Peyer's patch (tissue), 4 donors: Measurements from ENCODE around the gene GFAP. TPM values are rescaled to one million over a fixed set of nuclear protein-coding genes. Genes with fewer than 3 reads are reported as not detected.
A peak's percentile ranks its signal among the peaks of the same experiment; 100 is the strongest.

ENCODE experiments used
- DNase-seq, 3 donors: peaks; one replicate each; pipeline ENCODE4 v3.0.0-alpha.2; 2017 to 2019
- H3K27ac ChIP-seq, 4 donors: fragments of 200-600 bp; sonication (generic); one replicate each; pipeline ENCODE4 v1.5.1; 2016 to 2019
- H3K27me3 ChIP-seq, 2 donors: fragments of 200-600 bp; sonication (generic); one replicate each; pipeline ENCODE4 v1.5.1; 2019
- H3K36me3 ChIP-seq, 3 donors: fragments of 200-600 bp; sonication (generic); one replicate each; pipeline ENCODE4 v1.5.1; 2016 to 2019
- H3K4me1 ChIP-seq, 4 donors: fragments of 200-600 bp; sonication (generic); one replicate each; pipeline ENCODE4 v1.5.1; 2016 to 2019
- H3K4me3 ChIP-seq, 4 donors: fragments of 200-600 bp; sonication (generic); 1 replicate in 3 of 4; 2 replicates in 1 of 4; pipeline ENCODE4 v1.5.1; 2016 to 2019; ENCODE audit warnings: mild to moderate bottlenecking in 1 of 4
- H3K9me3 ChIP-seq, 4 donors: fragments of 200-600 bp; sonication (generic); one replicate each; pipeline ENCODE4 v1.5.1; 2016 to 2019; ENCODE audit warnings: mild to moderate bottlenecking in 1 of 4
- POLR2A ChIP-seq, 2 donors: fragments of 450-650 bp; IDR thresholded peaks; one replicate each; pipeline ENCODE4 v1.5.1; 2017; ENCODE audit warnings: antibody characterized with exemption in 2 of 2, mild to moderate bottlenecking in 2 of 2, moderate library complexity in 2 of 2
- total RNA-seq, 4 donors: library from RNA; depleted of rRNA; stranded (reverse); fragments of >200 nt; gene quantifications; one replicate each; pipeline ENCODE4 v1.1.0, GENCODE V29; 2016
- TF ChIP-seq, protein P1 (sequence below), 6 experiments: fragments of 450-650 bp in 4 of 6; fragments of 200-600 bp in 2 of 6; sonication (generic) in 1 of 6; IDR thresholded peaks; one replicate each; pipeline ENCODE4 v1.5.1; 2017 to 2019; ENCODE audit warnings: antibody characterized with exemption in 6 of 6, mild to moderate bottlenecking in 3 of 6, moderate library complexity in 1 of 6

GFAP gene
- total RNA-seq, 4 donors from 2014 or later: not detected

DNA sequence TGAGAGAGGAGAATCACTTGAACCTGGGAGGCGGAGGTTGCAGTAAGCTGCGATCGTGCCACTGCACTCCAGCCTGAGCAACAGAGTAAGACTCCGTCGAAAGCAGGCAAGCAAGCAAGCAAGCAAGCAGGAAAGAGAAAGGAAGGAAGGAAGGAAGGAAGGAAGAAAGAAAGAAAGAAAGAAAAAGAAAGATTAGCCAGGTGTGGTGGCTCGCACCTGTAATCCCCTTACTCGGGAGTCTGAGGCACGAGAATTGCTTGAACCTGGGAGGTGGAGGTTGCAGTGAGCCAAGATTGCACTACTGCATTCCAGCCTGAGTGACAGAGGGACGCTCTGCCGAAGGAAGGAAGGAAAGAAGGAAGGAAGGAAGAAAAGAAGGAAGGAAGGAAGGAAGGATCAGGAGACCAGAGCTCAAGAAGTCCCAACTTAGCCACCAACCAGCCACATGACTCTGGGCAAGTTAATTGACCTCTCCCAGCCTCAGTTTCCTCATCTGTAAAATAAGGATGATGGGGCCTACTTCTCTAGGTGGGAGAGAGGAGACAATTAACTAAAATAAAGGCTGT lies 6.5 kb downstream of the GFAP start:
- H3K27me3 ChIP-seq: no peaks in the 10 kb centered on the region
- H3K9me3 ChIP-seq: no peaks in the 10 kb centered on the region
- DNase-seq: no peak
- H3K36me3 ChIP-seq: no peaks in the 10 kb centered on the region
- TF ChIP-seq, protein P1, sequence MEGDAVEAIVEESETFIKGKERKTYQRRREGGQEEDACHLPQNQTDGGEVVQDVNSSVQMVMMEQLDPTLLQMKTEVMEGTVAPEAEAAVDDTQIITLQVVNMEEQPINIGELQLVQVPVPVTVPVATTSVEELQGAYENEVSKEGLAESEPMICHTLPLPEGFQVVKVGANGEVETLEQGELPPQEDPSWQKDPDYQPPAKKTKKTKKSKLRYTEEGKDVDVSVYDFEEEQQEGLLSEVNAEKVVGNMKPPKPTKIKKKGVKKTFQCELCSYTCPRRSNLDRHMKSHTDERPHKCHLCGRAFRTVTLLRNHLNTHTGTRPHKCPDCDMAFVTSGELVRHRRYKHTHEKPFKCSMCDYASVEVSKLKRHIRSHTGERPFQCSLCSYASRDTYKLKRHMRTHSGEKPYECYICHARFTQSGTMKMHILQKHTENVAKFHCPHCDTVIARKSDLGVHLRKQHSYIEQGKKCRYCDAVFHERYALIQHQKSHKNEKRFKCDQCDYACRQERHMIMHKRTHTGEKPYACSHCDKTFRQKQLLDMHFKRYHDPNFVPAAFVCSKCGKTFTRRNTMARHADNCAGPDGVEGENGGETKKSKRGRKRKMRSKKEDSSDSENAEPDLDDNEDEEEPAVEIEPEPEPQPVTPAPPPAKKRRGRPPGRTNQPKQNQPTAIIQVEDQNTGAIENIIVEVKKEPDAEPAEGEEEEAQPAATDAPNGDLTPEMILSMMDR (IDR thresholded peaks at IDR 0.05): no peak
- no peak for TF ChIP-seq POLR2A (IDR thresholded peaks at IDR 0.05)
- H3K4me3 ChIP-seq: no peak overlapping the region
- H3K27ac ChIP-seq: no peak overlapping the region
- peaks cover 0 to 15% (median 7%) of the 10 kb centered on the region in 4 donors for H3K4me1 ChIP-seq

DNA sequence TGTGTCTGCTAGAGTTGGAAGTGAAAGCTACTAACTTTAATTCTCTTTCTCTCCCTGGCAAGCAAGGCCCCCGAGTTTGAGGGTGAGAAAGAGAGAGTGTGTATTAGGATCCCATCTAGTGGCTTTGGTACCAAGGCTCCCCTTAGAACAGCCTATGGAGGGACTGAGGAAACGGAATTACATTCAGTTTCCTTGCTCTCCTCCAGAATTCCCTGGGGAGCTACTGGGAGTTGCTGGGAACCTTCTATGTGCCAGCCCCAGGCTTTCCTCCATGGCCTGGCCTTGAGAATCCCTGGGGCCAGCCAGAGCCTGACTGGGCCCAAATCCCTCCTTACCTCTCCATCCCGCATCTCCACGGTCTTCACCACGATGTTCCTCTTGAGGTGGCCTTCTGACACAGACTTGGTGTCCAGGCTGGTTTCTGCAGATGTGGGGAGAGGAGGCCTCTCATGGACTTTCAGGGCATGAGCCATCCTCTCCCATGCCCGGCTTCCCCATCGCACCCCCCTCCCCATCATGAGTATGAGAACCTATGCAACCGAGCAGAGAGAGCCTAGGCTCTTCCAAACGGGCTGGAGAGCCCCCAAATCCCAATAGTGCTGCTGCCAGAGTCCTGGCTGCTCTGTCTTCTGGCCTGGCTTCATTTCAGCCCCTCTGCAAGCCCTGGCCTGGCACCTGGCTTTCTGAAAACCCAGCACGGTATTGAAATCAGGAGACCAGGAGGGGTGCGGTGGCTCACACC lies 7.4 kb downstream of the GFAP start:
- DNase-seq: no peak
- no peaks in the 10 kb centered on the region for H3K27me3 ChIP-seq
- TF ChIP-seq, protein P1 (IDR thresholded peaks at IDR 0.05): no peak
- TF ChIP-seq POLR2A (IDR thresholded peaks at IDR 0.05): no peak
- H3K9me3 ChIP-seq: no peaks in the 10 kb centered on the region
- H3K27ac ChIP-seq: no peak overlapping the region
- H3K4me3 ChIP-seq: no peak overlapping the region
- H3K36me3 ChIP-seq: no peaks in the 10 kb centered on the region
- peaks cover 0 to 15% (median 7%) of the 10 kb centered on the region in 4 donors for H3K4me1 ChIP-seq

DNA sequence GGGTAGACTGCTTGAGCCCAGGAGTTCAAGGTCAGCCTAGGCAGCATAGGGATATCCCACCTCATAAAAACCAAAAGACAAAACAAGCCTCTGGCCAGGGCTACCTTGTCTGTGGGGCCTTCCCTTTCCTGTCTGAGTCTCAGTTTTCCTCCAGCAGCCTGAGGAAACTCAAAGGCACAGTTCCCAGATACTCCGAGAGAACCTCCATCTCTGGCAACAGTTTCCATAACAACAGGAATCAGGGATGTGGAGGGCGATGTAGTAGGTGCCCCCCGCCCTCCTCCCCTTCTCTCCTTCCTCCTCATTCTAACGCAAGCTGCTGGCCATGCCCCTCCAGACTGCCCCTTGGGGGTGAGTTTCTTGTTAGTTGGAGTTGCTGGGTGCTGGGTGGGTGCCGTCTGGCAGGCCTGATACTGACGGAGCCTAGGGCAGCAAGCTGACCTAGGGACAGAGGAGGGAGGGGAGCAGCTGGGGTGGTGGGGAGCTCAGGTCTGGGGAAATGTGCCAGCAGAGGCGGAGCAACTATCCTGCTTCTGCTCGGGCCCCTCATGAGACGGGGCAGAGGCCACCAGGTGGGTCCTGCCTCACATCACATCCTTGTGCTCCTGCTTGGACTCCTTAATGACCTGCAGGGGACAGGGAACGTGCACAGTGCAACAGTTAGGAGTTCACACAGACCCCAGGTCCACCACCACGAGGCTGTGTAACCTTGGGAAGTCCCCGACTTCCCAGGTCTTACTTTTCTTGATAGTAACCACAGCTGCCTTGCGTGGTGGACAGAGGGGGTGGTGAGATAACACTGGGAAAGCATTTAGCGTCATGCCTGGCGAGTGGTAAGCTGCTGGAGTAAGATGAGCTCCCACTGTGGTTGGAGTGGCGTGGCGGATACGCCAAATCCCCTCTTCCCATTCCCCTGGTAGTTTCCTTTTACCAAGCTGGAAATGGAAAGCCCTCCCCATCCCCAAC lies 8.3 kb downstream of the GFAP start:
- H3K4me3 ChIP-seq: no peak overlapping the region
- no peak for DNase-seq
- H3K27ac ChIP-seq: no peak overlapping the region
- no peaks in the 10 kb centered on the region for H3K27me3 ChIP-seq
- no peak for TF ChIP-seq POLR2A (IDR thresholded peaks at IDR 0.05)
- TF ChIP-seq, protein P1 (IDR thresholded peaks at IDR 0.05): no peak
- H3K9me3 ChIP-seq: no peaks in the 10 kb centered on the region
- H3K4me1 ChIP-seq: peaks cover 0 to 15% (median 7%) of the 10 kb centered on the region in 4 donors
- H3K36me3 ChIP-seq: no peaks in the 10 kb centered on the region

DNA sequence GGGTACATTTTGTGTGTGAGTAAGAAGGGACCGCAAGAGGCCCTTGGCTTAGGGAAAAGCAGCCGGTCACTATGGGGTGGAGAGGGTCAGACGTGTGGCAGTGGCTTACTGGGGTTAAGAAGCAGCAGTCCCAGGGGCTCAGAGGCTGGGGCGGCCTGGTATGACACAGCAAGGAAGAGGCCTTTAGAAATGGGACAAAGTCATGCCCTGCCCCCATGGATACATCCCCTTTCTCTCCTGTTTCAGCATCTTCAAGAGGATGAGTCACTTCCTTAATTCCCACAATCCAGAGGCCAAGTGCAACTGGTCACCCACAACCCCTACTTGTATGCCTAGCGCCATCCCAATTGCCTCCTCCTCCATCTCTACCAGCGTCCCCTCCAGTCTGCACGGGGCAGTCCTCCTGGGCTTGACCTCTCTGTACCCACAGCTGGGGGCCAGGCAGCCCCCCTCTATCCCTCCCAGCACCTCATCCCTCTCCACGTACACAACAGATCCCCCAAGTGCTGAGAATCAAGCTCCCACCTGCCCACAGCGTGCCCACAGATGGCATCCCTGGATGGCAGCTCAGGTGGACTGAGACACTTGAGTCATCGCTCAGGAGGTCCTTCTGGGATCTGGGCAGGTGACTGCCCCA lies 9.2 kb downstream of the GFAP start:
- H3K36me3 ChIP-seq: no peaks in the 10 kb centered on the region
- no peaks in the 10 kb centered on the region for H3K9me3 ChIP-seq
- peak in 1 of 3 donors; percentile 45 for DNase-seq
- TF ChIP-seq POLR2A (IDR thresholded peaks at IDR 0.05): no peak
- TF ChIP-seq, protein P1 (IDR thresholded peaks at IDR 0.05): no peak
- H3K4me3 ChIP-seq: no peak overlapping the region
- H3K4me1 ChIP-seq: peaks cover 0 to 11% (median 4%) of the 10 kb centered on the region in 4 donors
- H3K27ac ChIP-seq: peak overlapping the region in 3 of 4 donors; percentile 25 to 81 (median 73)
- no peaks in the 10 kb centered on the region for H3K27me3 ChIP-seq
